ENCODE results near the gene DENND1B. TPM values are rescaled to one million over a fixed set of nuclear protein-coding genes. Genes with fewer than 3 reads are reported as not detected.

The DENND1B gene
- total RNA-seq, 1 experiment from 2014 or later: 1.9 TPM

GRCh38 chr1:197620714-197621163 is 154.5 kb downstream of the DENND1B start:
- Histone ChIP-seq H3K9me3 (ENCODE audit: low read depth, low read length, poor library complexity, severe bottlenecking) (no peaks in the 10 kb centered on the region), H3K27me3 (replicated peaks; ENCODE audit: insufficient read depth, low read depth, low read length, poor library complexity) (no peaks in the 10 kb centered on the region), H3K4me1 (ENCODE audit: insufficient read depth, low read length, poor library complexity, severe bottlenecking) (no peaks in the 10 kb centered on the region), H3K27ac (ENCODE audit: low read depth, low read length, poor library complexity, severe bottlenecking) (no peak overlapping the region), H3K4me3 (ENCODE audit: low read depth, low read length, poor library complexity, severe bottlenecking) (no peak overlapping the region), H3K36me3 (ENCODE audit: insufficient read depth, low read length, poor library complexity, severe bottlenecking) (no peaks in the 10 kb centered on the region)
- DNase-seq (ENCODE audit: low spot score): no peak
- BruUV-seq (replicated peaks): no TSS peak
- POLR2A ChIA-PET (ENCODE audit: low non-redundant PET): no interaction called here
- no peak for TF ChIP-seq CTCF (conservative IDR thresholded peaks at IDR 0.05; ENCODE audit: low read depth, low read length)
- TF ChIP-seq EZH2 (IDR thresholded peaks at IDR 0.05; ENCODE audit: borderline replicate concordance, low read depth, low read length, poor library complexity, severe bottlenecking): no peak
- CTCF ChIA-PET: no interaction called here
- intact Hi-C loops (cut with micrococcal nuclease; ENCODE audit: unreplicated experiment): no loop called here

- no TSS peak for BruUV-seq (replicated peaks)
- Histone ChIP-seq H3K27ac (ENCODE audit: low read depth, low read length, poor library complexity, severe bottlenecking) (no peak overlapping the region), H3K36me3 (ENCODE audit: insufficient read depth, low read length, poor library complexity, severe bottlenecking) (no peaks in the 10 kb centered on the region), H3K27me3 (replicated peaks; ENCODE audit: insufficient read depth, low read depth, low read length, poor library complexity) (no peaks in the 10 kb centered on the region), H3K9me3 (ENCODE audit: low read depth, low read length, poor library complexity, severe bottlenecking) (no peaks in the 10 kb centered on the region), H3K4me1 (ENCODE audit: insufficient read depth, low read length, poor library complexity, severe bottlenecking) (no peaks in the 10 kb centered on the region), H3K4me3 (ENCODE audit: low read depth, low read length, poor library complexity, severe bottlenecking) (no peak overlapping the region)
- CTCF ChIA-PET: interaction anchor here (1.5 kb wide), 1 partner anchor 250 kb away, joined by 7 read pairs; no protein-coding TSS in a partner anchor
- peak; percentile 30 for DNase-seq (ENCODE audit: low spot score)
- intact Hi-C loops (cut with micrococcal nuclease; ENCODE audit: unreplicated experiment): loop anchor here (5.0 kb wide), 1 partner anchor 1068 kb away; no protein-coding TSS in a partner anchor
- TF ChIP-seq CTCF (conservative IDR thresholded peaks at IDR 0.05; ENCODE audit: low read depth, low read length): peak; percentile 54
- no peak for TF ChIP-seq EZH2 (IDR thresholded peaks at IDR 0.05; ENCODE audit: borderline replicate concordance, low read depth, low read length, poor library complexity, severe bottlenecking)
- POLR2A ChIA-PET (ENCODE audit: low non-redundant PET): no interaction called here
Measured at GRCh38 chr1:197619008-197619640, 156.2 kb downstream of the DENND1B start.

GRCh38 chr1:197618061-197618460 is 157.2 kb downstream of the DENND1B start:
- Histone ChIP-seq H3K36me3 (ENCODE audit: insufficient read depth, low read length, poor library complexity, severe bottlenecking) (no peaks in the 10 kb centered on the region), H3K4me3 (ENCODE audit: low read depth, low read length, poor library complexity, severe bottlenecking) (no peak overlapping the region), H3K27ac (ENCODE audit: low read depth, low read length, poor library complexity, severe bottlenecking) (no peak overlapping the region), H3K4me1 (ENCODE audit: insufficient read depth, low read length, poor library complexity, severe bottlenecking) (no peaks in the 10 kb centered on the region), H3K9me3 (ENCODE audit: low read depth, low read length, poor library complexity, severe bottlenecking) (no peaks in the 10 kb centered on the region), H3K27me3 (replicated peaks; ENCODE audit: insufficient read depth, low read depth, low read length, poor library complexity) (no peaks in the 10 kb centered on the region)
- no peak for TF ChIP-seq CTCF (conservative IDR thresholded peaks at IDR 0.05; ENCODE audit: low read depth, low read length)
- no peak for TF ChIP-seq EZH2 (IDR thresholded peaks at IDR 0.05; ENCODE audit: borderline replicate concordance, low read depth, low read length, poor library complexity, severe bottlenecking)
- intact Hi-C loops (cut with micrococcal nuclease; ENCODE audit: unreplicated experiment): loop anchor here (5.0 kb wide), 1 partner anchor 1069 kb away; no protein-coding TSS in a partner anchor
- ChIA-PET POLR2A (ENCODE audit: low non-redundant PET) (no interaction called here), CTCF (no interaction called here)
- no TSS peak for BruUV-seq (replicated peaks)
- DNase-seq (ENCODE audit: low spot score): peak; percentile 19
